Fibroblast of the aortic adventitia (primary cell): ENCODE results near the gene SLC25A36. TPM values are rescaled to one million over a fixed set of nuclear protein-coding genes. Genes with fewer than 3 reads are reported as not detected.

ENCODE experiments used
- DNase-seq: peaks from one replicate; pipeline ENCODE4 v3.0.0-alpha.2; 2010; ENCODE audit warnings: low read depth
- H3K4me3 ChIP-seq: 2 replicates; pipeline ENCODE4 v1.5.1; 2011; ENCODE audit warnings: low read depth, mild to moderate bottlenecking, control low read depth, low read length, moderate library complexity
- CTCF ChIP-seq: IDR thresholded peaks from 2 replicates; pipeline ENCODE4 v1.5.1; 2011; ENCODE audit warnings: mild to moderate bottlenecking, low read length, control low read depth, inconsistent platforms; ENCODE audit not compliant: insufficient read depth
- total RNA-seq: library from RNA; depleted of rRNA; stranded (reverse); fragments of >200 nt; gene quantifications from 2 replicates; pipeline ENCODE4 v1.2.3, GENCODE V29; 2012; ENCODE audit warnings: low replicate concordance

SLC25A36 gene
- total RNA-seq, 1 donor: 75.4 TPM

- no peak for TF ChIP-seq CTCF
- no peak overlapping the region for H3K4me3 ChIP-seq
- DNase-seq: no peak
Observed at GRCh38 chr3:140904521-140904920, 37.1 kb upstream of the SLC25A36 start.

- DNase-seq: no peak
- TF ChIP-seq CTCF: no peak
- no peak overlapping the region for H3K4me3 ChIP-seq
Observed at GRCh38 chr3:140905559-140905958, 36.1 kb upstream of the SLC25A36 start.

GRCh38 chr3:140906785-140907184 is 34.9 kb upstream of the SLC25A36 start:
- TF ChIP-seq CTCF: no peak
- DNase-seq: no peak
- H3K4me3 ChIP-seq: no peak overlapping the region

- TF ChIP-seq CTCF: no peak
Observed at GRCh38 chr3:140910860-140911259, 30.8 kb upstream of the SLC25A36 start.

GRCh38 chr3:140911822-140912221 is 29.8 kb upstream of the SLC25A36 start:
- no peak for DNase-seq
- H3K4me3 ChIP-seq: no peak overlapping the region
- TF ChIP-seq CTCF: no peak

More at GRCh38 chr3:140910860-140911259, 30.8 kb upstream of the SLC25A36 start:
- H3K4me3 ChIP-seq: no peak overlapping the region
- DNase-seq: peak; percentile 20

GRCh38 chr3:140913728-140914127 is 27.9 kb upstream of the SLC25A36 start:
- H3K4me3 ChIP-seq: no peak overlapping the region
- no peak for DNase-seq
- TF ChIP-seq CTCF: no peak

- H3K4me3 ChIP-seq: no peak overlapping the region
- no peak for DNase-seq
- no peak for TF ChIP-seq CTCF
Observed at GRCh38 chr3:140914384-140914945, 27.2 kb upstream of the SLC25A36 start.
